ENCODE results near the gene DHRS7B. TPM values are rescaled to one million over a fixed set of nuclear protein-coding genes. Genes with fewer than 3 reads are reported as not detected.
"Not testable (repeated sequence)": the region's sequence is repeated elsewhere in the genome, so short reads cannot be mapped to it uniquely, and the experiment has no call there.

Gene DHRS7B
- total RNA-seq, result 20.2 TPM

GRCh38 chr17:21126645-21127508 is at the start of gene DHRS7B:
TSS of gene DHRS7B (plus strand) at chr17:21126964. CDS start at chr17:21126972, 8 bp downstream.
- peak; percentile 98 for DNase-seq (ENCODE audit: low spot score)

- no peak for DNase-seq (ENCODE audit: low spot score)
These were observed 49.5 kb upstream of the DHRS7B start for GRCh38 chr17:21077281-21077680.

GRCh38 chr17:21078016-21078780 is 48.6 kb upstream of the DHRS7B start:
- DNase-seq (ENCODE audit: low spot score), result no peak

GRCh38 chr17:21079196-21079595 is 47.6 kb upstream of the DHRS7B start:
- no peak for DNase-seq (ENCODE audit: low spot score)

- no peak for DNase-seq (ENCODE audit: low spot score)
These were observed 44.7 kb upstream of the DHRS7B start for GRCh38 chr17:21082001-21082436.

GRCh38 chr17:21085280-21085679 is 41.5 kb upstream of the DHRS7B start:
- DNase-seq (ENCODE audit: low spot score), result not testable (repeated sequence)

- no peak for DNase-seq (ENCODE audit: low spot score)
These were observed 41.1 kb upstream of the DHRS7B start for GRCh38 chr17:21085707-21086106.

GRCh38 chr17:21089145-21089544 is 37.6 kb upstream of the DHRS7B start:
- no peak for DNase-seq (ENCODE audit: low spot score)

GRCh38 chr17:21089933-21090901 is 36.5 kb upstream of the DHRS7B start:
- no peak for DNase-seq (ENCODE audit: low spot score)

- DNase-seq (ENCODE audit: low spot score), result no peak
These were observed 35.7 kb upstream of the DHRS7B start for GRCh38 chr17:21090902-21091618.

- DNase-seq (ENCODE audit: low spot score), result no peak
These were observed 32.5 kb upstream of the DHRS7B start for GRCh38 chr17:21094298-21094704.

GRCh38 chr17:21095735-21096134 is 31.0 kb upstream of the DHRS7B start:
- no peak for DNase-seq (ENCODE audit: low spot score)

- no peak for DNase-seq (ENCODE audit: low spot score)
These were observed 29.9 kb upstream of the DHRS7B start for GRCh38 chr17:21096874-21097273.

- DNase-seq (ENCODE audit: low spot score), result peak; percentile 64
These were observed 27.7 kb upstream of the DHRS7B start for GRCh38 chr17:21098934-21099689.

GRCh38 chr17:21100636-21101035 is 26.1 kb upstream of the DHRS7B start:
- no peak for DNase-seq (ENCODE audit: low spot score)

GRCh38 chr17:21104608-21105007 is 22.2 kb upstream of the DHRS7B start:
- DNase-seq (ENCODE audit: low spot score), result no peak

- DNase-seq (ENCODE audit: low spot score), result no peak
These were observed 21.5 kb upstream of the DHRS7B start for GRCh38 chr17:21105064-21105894.

GRCh38 chr17:21106316-21106715 is 20.4 kb upstream of the DHRS7B start:
- DNase-seq (ENCODE audit: low spot score), result no peak

GRCh38 chr17:21107067-21107650 is 19.6 kb upstream of the DHRS7B start:
- not testable (repeated sequence) for DNase-seq (ENCODE audit: low spot score)

Data from ureter (tissue), 1 donor.